ENCODE measurements around the gene SDS. TPM values are rescaled to one million over a fixed set of nuclear protein-coding genes. Genes with fewer than 3 reads are reported as not detected.

SDS gene
- total and polyA plus RNA-seq, 2 donors from 2014 or later = 1.0 TPM; not detected in 1

DNA sequence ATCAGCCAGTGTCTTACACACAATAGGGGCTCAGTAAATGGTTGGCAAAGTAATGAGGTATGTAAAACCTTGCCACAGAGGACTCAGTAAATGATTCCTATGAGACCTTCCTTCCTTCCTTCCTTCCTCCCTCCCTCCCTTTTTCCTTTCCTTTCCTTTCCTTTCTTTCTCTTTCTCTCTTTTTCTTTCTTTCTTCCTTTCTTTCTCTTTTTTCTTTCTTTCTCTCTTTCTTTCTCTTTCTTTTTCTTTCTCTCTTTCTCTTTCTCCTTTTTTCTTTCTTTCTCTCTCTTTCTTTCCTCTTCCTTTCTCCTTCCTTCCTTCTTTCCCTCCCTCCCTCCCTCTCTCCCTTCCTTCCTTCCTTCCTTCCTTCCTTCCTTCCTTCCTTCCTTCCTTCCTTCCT lies 7.5 kb downstream of the SDS start:
- Histone ChIP-seq H3K4me1 (ENCODE audit: control insufficient read depth in 2 of 3, insufficient read depth in 2 of 3, low read depth in 1 of 3, low read length in 3 of 3) (no peaks in the 10 kb centered on the region), H3K9ac (ENCODE audit: low read length in 3 of 3) (no peak overlapping the region), H3K27ac (ENCODE audit: low read depth in 2 of 2, low read length in 2 of 2) (no peak overlapping the region), H3K4me3 (ENCODE audit: low read length in 3 of 3) (no peak overlapping the region), H3K27me3 (ENCODE audit: control insufficient read depth, insufficient read depth, low read length) (no peaks in the 10 kb centered on the region), H3K36me3 (ENCODE audit: control insufficient read depth in 2 of 3, insufficient read depth in 3 of 3, low read length in 3 of 3) (no peaks in the 10 kb centered on the region), H3K9me3 (ENCODE audit: control insufficient read depth in 2 of 3, insufficient read depth in 1 of 3, low read length in 3 of 3) (no peaks in the 10 kb centered on the region)
- no peak for FAIRE-seq
- TF ChIP-seq, protein P1, sequence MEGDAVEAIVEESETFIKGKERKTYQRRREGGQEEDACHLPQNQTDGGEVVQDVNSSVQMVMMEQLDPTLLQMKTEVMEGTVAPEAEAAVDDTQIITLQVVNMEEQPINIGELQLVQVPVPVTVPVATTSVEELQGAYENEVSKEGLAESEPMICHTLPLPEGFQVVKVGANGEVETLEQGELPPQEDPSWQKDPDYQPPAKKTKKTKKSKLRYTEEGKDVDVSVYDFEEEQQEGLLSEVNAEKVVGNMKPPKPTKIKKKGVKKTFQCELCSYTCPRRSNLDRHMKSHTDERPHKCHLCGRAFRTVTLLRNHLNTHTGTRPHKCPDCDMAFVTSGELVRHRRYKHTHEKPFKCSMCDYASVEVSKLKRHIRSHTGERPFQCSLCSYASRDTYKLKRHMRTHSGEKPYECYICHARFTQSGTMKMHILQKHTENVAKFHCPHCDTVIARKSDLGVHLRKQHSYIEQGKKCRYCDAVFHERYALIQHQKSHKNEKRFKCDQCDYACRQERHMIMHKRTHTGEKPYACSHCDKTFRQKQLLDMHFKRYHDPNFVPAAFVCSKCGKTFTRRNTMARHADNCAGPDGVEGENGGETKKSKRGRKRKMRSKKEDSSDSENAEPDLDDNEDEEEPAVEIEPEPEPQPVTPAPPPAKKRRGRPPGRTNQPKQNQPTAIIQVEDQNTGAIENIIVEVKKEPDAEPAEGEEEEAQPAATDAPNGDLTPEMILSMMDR (IDR thresholded peaks at IDR 0.05; ENCODE audit: borderline replicate concordance, extremely low read depth, insufficient read depth) = no peak
- intact Hi-C loops (cut with DNase I) = no loop called here
- DNase-seq = no peak

- intact Hi-C loops (cut with DNase I) = no loop called here
- no peak overlapping the region for H3K4me3 ChIP-seq (ENCODE audit: low read length in 3 of 3)
- H3K27ac ChIP-seq (ENCODE audit: low read depth in 2 of 2, low read length in 2 of 2) = no peak overlapping the region
- TF ChIP-seq, protein P1 (IDR thresholded peaks at IDR 0.05; ENCODE audit: borderline replicate concordance, extremely low read depth, insufficient read depth) = no peak
- no peaks in the 10 kb centered on the region for H3K9me3 ChIP-seq (ENCODE audit: control insufficient read depth in 2 of 3, insufficient read depth in 1 of 3, low read length in 3 of 3)
- H3K4me1 ChIP-seq (ENCODE audit: control insufficient read depth in 2 of 3, insufficient read depth in 2 of 3, low read depth in 1 of 3, low read length in 3 of 3) = no peaks in the 10 kb centered on the region
- H3K27me3 ChIP-seq (ENCODE audit: control insufficient read depth, insufficient read depth, low read length) = no peaks in the 10 kb centered on the region
- H3K9ac ChIP-seq (ENCODE audit: low read length in 3 of 3) = no peak overlapping the region
- no peak for FAIRE-seq
- peaks cover 0 to 2% (median 0%) of the 10 kb centered on the region in 3 donors for H3K36me3 ChIP-seq (ENCODE audit: control insufficient read depth in 2 of 3, insufficient read depth in 3 of 3, low read length in 3 of 3)
- no peak for DNase-seq
Observed at GRCh38 chr12:113395119-113395518, 8.6 kb downstream of the SDS start.

GRCh38 chr12:113393749-113394148 lies 9.9 kb downstream of the SDS start:
- DNase-seq = no peak
- intact Hi-C loops (cut with DNase I) = no loop called here
- TF ChIP-seq, protein P1 (IDR thresholded peaks at IDR 0.05; ENCODE audit: borderline replicate concordance, extremely low read depth, insufficient read depth) = no peak
- Histone ChIP-seq H3K9me3 (ENCODE audit: control insufficient read depth in 2 of 3, insufficient read depth in 1 of 3, low read length in 3 of 3) (no peaks in the 10 kb centered on the region), H3K27ac (ENCODE audit: low read depth in 2 of 2, low read length in 2 of 2) (no peak overlapping the region), H3K4me1 (ENCODE audit: control insufficient read depth in 2 of 3, insufficient read depth in 2 of 3, low read depth in 1 of 3, low read length in 3 of 3) (no peaks in the 10 kb centered on the region), H3K9ac (ENCODE audit: low read length in 3 of 3) (no peak overlapping the region), H3K27me3 (ENCODE audit: control insufficient read depth, insufficient read depth, low read length) (no peaks in the 10 kb centered on the region), H3K4me3 (ENCODE audit: low read length in 3 of 3) (no peak overlapping the region), H3K36me3 (ENCODE audit: control insufficient read depth in 2 of 3, insufficient read depth in 3 of 3, low read length in 3 of 3) (peaks cover 0 to 2% (median 0%) of the 10 kb centered on the region in 3 donors)
- FAIRE-seq = no peak

- Histone ChIP-seq H3K9ac (ENCODE audit: low read length in 3 of 3) (no peak overlapping the region), H3K27me3 (ENCODE audit: control insufficient read depth, insufficient read depth, low read length) (no peaks in the 10 kb centered on the region), H3K36me3 (ENCODE audit: control insufficient read depth in 2 of 3, insufficient read depth in 3 of 3, low read length in 3 of 3) (peaks cover 0 to 2% (median 0%) of the 10 kb centered on the region in 3 donors), H3K4me3 (ENCODE audit: low read length in 3 of 3) (no peak overlapping the region), H3K9me3 (ENCODE audit: control insufficient read depth in 2 of 3, insufficient read depth in 1 of 3, low read length in 3 of 3) (no peaks in the 10 kb centered on the region), H3K4me1 (ENCODE audit: control insufficient read depth in 2 of 3, insufficient read depth in 2 of 3, low read depth in 1 of 3, low read length in 3 of 3) (no peaks in the 10 kb centered on the region), H3K27ac (ENCODE audit: low read depth in 2 of 2, low read length in 2 of 2) (no peak overlapping the region)
- TF ChIP-seq, protein P1 (IDR thresholded peaks at IDR 0.05; ENCODE audit: borderline replicate concordance, extremely low read depth, insufficient read depth) = no peak
- no peak for FAIRE-seq
- no peak for DNase-seq
- intact Hi-C loops (cut with DNase I) = no loop called here
Observed at GRCh38 chr12:113392988-113393579, 10.6 kb downstream of the SDS start.

Data from kidney (tissue), 14 donors.